ENCODE measurements around the gene CSNK2B. TPM values are rescaled to one million over a fixed set of nuclear protein-coding genes. Genes with fewer than 3 reads are reported as not detected.

The CSNK2B gene
- total and polyA plus RNA-seq, 9 of the 15 experiments (the other 6 are each of a cell fraction or from before 2014, with no cell fraction given), result 120 to 1,126 (median 529) TPM

DNA sequence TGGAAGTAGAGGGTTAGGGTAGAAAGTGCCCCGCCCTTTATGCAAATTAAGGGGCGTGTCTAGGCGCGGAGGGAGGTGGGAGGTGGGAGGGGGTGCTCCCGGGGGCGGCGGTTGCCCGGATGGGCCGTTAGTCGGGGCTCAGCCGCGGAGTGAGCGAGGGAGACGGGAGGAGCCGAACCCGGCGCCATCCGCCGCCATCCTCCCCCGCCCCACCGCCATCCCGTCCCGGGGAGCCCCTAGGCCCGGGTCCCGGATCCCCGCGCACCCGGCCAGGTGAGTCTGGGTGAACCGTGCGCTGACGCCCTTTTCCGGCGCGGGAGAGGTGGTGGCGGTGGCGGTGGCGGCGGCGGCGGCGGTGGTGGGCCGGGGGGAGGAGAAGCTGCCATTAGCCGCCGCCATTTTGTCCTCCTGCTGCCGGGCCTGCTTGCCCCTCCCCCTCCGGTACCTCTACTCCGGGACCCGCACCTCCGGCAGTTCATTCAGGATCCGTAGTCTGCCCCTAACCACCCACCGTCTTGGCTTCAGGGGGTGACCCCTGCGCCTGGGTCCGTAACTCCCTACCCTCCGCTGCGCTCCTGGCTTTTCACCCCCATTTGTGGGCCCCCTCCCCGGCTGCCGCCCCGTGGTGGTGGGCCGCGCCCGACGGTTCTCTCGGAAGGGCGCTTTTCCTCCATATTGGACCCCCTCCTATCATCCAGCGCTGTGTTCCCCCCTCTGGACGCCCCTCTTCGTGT is 45.1 kb upstream of the CSNK2B start, which contains the start of gene PRRC2A (continued):
- TF ChIP-seq, protein P1, sequence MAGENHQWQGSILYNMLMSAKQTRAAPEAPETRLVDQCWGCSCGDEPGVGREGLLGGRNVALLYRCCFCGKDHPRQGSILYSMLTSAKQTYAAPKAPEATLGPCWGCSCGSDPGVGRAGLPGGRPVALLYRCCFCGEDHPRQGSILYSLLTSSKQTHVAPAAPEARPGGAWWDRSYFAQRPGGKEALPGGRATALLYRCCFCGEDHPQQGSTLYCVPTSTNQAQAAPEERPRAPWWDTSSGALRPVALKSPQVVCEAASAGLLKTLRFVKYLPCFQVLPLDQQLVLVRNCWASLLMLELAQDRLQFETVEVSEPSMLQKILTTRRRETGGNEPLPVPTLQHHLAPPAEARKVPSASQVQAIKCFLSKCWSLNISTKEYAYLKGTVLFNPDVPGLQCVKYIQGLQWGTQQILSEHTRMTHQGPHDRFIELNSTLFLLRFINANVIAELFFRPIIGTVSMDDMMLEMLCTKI (IDR thresholded peaks at IDR 0.05; ENCODE audit: partially characterized antibody), result no peak
- TF ChIP-seq, protein P2, sequence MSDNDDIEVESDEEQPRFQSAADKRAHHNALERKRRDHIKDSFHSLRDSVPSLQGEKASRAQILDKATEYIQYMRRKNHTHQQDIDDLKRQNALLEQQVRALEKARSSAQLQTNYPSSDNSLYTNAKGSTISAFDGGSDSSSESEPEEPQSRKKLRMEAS (CRISPR knock-in tag; IDR thresholded peaks at IDR 0.05), result peak; percentile 74
- no peak for TF ChIP-seq FOXJ2 (tag; IDR thresholded peaks at IDR 0.05)
- TF ChIP-seq ZNF436 (CRISPR knock-in tag; IDR thresholded peaks at IDR 0.05), result no peak
- TF ChIP-seq KDM2B (CRISPR knock-in tag; IDR thresholded peaks at IDR 0.05), result no peak
- no peak for TF ChIP-seq SPI1 (IDR thresholded peaks at IDR 0.05; ENCODE audit: borderline replicate concordance, low read depth, low read length)
- TF ChIP-seq, protein P3, sequence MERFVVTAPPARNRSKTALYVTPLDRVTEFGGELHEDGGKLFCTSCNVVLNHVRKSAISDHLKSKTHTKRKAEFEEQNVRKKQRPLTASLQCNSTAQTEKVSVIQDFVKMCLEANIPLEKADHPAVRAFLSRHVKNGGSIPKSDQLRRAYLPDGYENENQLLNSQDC (CRISPR knock-in tag; IDR thresholded peaks at IDR 0.05), result peak; percentile 86; the same call in 1 of the 2 replicates
- TF ChIP-seq ZC3H4 (CRISPR knock-in tag; IDR thresholded peaks at IDR 0.05; ENCODE audit: borderline replicate concordance), result no peak
- peak in 1 of 2 experiments; percentile 40; a peak in 1 of 4 replicates for TF ChIP-seq FOXA3 (CRISPR knock-in tag; conservative IDR thresholded peaks at IDR 0.05 in 1 of 2, IDR thresholded peaks at IDR 0.05 in 1 of 2)
- peak; percentile 67; the same call in 1 of the 2 replicates for TF ChIP-seq ZNF583 (CRISPR knock-in tag; IDR thresholded peaks at IDR 0.05)
- peak; percentile 71; the same call in 1 of the 2 replicates for TF ChIP-seq GABPB2 (CRISPR knock-in tag; conservative IDR thresholded peaks at IDR 0.05)
- TF ChIP-seq FOXJ3 (CRISPR knock-in tag; IDR thresholded peaks at IDR 0.05), result no peak
- TF ChIP-seq, protein P4, sequence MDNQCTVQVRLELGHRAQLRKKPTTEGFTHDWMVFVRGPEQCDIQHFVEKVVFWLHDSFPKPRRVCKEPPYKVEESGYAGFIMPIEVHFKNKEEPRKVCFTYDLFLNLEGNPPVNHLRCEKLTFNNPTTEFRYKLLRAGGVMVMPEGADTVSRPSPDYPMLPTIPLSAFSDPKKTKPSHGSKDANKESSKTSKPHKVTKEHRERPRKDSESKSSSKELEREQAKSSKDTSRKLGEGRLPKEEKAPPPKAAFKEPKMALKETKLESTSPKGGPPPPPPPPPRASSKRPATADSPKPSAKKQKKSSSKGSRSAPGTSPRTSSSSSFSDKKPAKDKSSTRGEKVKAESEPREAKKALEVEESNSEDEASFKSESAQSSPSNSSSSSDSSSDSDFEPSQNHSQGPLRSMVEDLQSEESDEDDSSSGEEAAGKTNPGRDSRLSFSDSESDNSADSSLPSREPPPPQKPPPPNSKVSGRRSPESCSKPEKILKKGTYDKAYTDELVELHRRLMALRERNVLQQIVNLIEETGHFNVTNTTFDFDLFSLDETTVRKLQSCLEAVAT (IDR thresholded peaks at IDR 0.05), result peak in 1 of 2 experiments; percentile 16; a peak in 1 of 4 replicates
- no peak for TF ChIP-seq ZSCAN32 (CRISPR knock-in tag; IDR thresholded peaks at IDR 0.05)
- TF ChIP-seq ARNT (IDR thresholded peaks at IDR 0.05), result no peak
- TF ChIP-seq, protein P5, sequence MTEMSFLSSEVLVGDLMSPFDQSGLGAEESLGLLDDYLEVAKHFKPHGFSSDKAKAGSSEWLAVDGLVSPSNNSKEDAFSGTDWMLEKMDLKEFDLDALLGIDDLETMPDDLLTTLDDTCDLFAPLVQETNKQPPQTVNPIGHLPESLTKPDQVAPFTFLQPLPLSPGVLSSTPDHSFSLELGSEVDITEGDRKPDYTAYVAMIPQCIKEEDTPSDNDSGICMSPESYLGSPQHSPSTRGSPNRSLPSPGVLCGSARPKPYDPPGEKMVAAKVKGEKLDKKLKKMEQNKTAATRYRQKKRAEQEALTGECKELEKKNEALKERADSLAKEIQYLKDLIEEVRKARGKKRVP (CRISPR knock-in tag; IDR thresholded peaks at IDR 0.05), result no peak
- peak; percentile 60; the same call in 1 of the 2 replicates for TF ChIP-seq PRMT5 (CRISPR knock-in tag; IDR thresholded peaks at IDR 0.05)
- TF ChIP-seq CBX5 (IDR thresholded peaks at IDR 0.05; ENCODE audit: borderline replicate concordance, low read depth), result no peak
- TF ChIP-seq, protein P6, sequence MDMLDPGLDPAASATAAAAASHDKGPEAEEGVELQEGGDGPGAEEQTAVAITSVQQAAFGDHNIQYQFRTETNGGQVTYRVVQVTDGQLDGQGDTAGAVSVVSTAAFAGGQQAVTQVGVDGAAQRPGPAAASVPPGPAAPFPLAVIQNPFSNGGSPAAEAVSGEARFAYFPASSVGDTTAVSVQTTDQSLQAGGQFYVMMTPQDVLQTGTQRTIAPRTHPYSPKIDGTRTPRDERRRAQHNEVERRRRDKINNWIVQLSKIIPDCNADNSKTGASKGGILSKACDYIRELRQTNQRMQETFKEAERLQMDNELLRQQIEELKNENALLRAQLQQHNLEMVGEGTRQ (CRISPR knock-in tag; IDR thresholded peaks at IDR 0.05), result no peak
- TF ChIP-seq ZZZ3 (IDR thresholded peaks at IDR 0.05), result peak; percentile 98
- TF ChIP-seq ZNF79 (CRISPR knock-in tag; IDR thresholded peaks at IDR 0.05; ENCODE audit: low read depth), result no peak
- TF ChIP-seq FUS (optimal IDR thresholded peaks at IDR 0.05; ENCODE audit: low read depth, low read length), result peak; percentile 59
- TF ChIP-seq, protein P7, sequence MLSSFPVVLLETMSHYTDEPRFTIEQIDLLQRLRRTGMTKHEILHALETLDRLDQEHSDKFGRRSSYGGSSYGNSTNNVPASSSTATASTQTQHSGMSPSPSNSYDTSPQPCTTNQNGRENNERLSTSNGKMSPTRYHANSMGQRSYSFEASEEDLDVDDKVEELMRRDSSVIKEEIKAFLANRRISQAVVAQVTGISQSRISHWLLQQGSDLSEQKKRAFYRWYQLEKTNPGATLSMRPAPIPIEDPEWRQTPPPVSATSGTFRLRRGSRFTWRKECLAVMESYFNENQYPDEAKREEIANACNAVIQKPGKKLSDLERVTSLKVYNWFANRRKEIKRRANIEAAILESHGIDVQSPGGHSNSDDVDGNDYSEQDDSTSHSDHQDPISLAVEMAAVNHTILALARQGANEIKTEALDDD (IDR thresholded peaks at IDR 0.05), result no peak; the same call in 1 of the 2 replicates
